ENCODE data around the gene AHNAK2.
A peak's percentile ranks its signal among the peaks of the same experiment; 100 is the strongest.

The AHNAK2 gene

DNA sequence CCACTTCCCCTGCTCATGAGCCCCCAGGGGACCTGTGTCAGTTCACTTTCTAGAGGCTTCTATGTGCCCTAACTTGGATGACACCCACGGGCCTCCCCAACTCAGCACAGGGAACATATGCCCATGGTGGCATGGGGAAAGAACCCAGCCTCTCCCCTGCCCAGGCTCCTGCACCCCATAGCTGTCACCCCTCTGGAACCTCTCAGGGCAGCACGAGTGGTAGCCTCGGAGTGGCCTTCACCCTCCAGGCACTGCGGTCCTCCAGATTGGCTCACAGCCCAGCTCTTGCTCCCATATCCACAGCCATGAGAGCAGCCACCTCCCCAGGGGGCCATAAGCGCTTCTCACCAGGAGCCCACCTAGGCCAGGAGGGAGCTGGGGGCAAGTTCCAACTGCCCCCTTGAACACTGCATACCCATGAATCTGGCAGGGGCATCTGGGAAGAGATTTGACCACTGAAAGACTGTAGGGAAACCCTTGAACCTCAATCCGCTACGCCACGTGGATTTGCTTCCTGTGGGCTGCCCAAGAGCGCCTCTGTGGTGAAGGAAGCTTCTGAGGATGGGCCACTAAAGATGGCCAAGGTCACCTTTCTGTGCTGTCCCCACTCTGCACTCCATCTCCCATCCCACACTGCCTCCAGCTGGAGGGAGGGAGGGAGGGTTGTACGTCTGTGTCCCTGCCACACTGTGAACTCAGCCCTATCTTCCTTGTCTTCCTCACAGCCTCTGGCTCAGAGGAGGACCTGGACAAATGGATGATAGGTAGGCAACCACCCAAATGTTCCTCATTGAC, 41.6 kb downstream of the AHNAK2 start:
- no peak for DNase-seq

DNA sequence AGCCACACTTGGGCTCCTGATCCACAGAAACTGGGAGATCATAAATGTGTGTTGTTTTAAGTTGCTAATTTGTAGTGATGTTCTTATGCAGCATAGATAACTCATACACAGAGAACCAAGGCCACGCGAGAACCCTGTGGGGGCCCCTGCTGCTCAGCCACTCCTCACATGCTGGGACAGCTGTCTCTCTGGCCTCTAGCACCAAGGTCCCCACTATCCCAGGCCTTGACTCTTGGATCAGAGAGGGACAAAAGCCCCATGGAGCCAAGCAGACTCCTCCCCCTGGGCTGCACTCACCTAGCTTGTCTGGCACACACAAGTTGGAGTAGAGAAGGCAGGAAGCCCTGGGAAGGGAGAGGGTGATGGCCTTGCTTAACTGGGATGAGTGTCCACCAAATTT, 42.2 kb downstream of the AHNAK2 start:
- DNase-seq: no peak

DNA sequence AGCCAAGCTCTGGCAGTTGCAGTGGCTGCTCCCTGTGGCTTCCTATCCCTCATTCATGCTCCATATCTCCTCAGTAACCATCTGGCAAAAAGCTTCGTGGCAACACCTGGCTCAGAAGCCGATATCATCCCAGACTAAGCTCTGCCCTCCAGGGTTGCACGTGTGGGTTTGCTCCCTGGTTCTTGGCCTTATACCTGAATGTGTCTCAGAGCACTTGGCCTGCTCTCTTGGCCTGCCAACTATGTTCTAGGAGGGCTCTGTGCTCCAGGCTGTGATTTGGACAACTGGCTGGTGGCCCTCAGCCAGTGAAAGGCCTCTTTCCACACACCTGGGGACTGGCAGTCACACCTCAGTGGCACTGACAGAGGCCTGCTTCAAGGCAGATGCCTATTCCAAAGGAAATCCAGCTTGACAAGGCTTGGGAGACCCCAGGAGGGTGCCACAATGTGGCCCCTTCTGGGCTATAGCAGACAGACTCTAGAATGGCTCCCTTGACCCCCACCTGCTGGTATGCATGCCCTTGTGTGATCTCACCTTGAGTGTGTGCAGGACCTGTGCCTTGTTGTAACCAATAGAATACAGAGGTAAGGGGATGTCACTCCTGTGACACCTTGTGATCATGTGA, 43.0 kb downstream of the AHNAK2 start:
- no peak for DNase-seq

- no peak for DNase-seq
These were observed 44.1 kb downstream of the AHNAK2 start for GRCh38 chr14:104933746-104934733.

GRCh38 chr14:104932676-104933631, 45.2 kb downstream of the AHNAK2 start:
- peak; percentile 55 for DNase-seq

DNA sequence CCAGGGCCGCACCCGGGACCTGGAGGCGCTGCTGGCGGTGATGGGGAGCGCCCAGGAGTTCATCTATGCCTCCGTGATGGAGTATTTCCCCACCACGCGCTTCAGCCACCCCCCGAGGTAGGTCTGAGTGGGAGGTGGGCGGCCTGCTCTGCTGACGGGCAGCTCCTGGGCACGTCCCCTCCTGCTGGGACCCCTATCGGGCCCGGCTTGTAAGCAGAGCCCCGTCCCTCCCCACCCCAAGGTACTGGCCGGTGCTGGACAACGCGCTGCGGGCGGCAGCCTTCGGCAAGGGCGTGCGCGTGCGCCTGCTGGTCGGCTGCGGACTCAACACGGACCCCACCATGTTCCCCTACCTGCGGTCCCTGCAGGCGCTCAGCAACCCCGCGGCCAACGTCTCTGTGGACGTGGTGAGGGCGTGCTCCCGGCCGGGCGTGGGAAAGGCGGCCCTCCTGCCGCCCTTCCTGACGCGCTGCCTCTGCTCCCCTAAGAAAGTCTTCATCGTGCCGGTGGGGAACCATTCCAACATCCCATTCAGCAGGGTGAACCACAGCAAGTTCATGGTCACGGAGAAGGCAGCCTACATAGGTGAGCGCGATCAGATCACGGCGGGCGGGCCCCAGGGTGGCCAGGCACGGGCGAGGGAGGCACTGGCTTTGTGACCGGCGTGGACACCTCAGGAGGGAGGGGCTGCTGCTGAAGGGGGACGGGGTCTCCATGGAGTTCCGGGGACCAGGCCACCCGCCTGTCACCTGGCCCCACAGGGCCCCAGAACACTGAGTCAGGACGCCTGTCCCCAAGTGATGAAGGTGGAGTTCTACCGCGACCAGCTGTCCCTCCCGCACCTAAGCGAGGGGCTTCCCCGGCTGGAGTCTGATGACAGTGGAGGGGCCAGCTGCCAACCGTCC, 46.2 kb downstream of the AHNAK2 start:
- no peak for DNase-seq

- no peak for DNase-seq
These were observed 46.8 kb downstream of the AHNAK2 start for GRCh38 chr14:104931304-104931770.

- DNase-seq: no peak
These were observed 47.5 kb downstream of the AHNAK2 start for GRCh38 chr14:104930526-104931303.

DNA sequence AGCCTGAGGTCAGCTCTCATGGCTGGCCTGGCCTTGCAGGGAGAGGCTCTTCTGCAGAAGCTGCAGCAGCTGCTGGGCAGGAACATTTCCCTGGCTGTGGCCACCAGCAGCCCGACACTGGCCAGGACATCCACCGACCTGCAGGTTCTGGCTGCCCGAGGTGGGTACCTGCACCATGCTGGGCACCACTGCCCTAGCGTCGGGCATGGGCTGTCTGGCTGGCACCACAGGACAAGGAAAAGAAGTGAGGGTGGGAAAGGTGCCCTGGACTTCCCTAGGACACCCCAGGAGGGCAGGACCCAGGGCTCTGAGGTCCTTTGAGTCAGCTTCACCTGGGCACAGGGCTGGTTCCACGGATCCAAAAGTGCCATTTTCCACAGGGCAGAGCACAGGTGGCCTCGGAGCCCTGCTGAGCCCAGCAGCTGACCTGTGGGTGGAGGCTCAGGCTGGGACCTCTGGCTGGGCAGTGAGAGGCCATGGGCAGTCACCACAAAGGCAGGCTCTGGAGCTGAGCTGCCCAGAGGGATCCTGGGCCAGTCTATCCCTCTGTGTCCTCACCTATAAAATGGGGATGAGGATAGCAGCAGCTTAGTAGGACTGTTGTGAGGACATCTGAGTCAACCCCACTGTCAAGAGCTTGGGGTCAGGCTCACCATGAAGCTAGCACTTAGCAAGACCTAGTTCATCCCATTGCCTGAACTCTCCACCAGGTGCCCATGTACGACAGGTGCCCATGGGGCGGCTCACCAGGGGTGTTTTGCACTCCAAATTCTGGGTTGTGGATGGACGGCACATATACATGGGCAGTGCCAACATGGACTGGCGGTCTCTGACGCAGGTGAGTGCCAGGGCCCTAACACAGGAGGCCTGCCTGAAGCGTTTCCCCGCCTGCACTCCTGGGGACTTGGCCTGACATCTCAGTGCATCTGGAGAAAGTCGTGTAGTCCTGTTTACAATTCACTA, 48.6 kb downstream of the AHNAK2 start:
- DNase-seq: no peak

DNA sequence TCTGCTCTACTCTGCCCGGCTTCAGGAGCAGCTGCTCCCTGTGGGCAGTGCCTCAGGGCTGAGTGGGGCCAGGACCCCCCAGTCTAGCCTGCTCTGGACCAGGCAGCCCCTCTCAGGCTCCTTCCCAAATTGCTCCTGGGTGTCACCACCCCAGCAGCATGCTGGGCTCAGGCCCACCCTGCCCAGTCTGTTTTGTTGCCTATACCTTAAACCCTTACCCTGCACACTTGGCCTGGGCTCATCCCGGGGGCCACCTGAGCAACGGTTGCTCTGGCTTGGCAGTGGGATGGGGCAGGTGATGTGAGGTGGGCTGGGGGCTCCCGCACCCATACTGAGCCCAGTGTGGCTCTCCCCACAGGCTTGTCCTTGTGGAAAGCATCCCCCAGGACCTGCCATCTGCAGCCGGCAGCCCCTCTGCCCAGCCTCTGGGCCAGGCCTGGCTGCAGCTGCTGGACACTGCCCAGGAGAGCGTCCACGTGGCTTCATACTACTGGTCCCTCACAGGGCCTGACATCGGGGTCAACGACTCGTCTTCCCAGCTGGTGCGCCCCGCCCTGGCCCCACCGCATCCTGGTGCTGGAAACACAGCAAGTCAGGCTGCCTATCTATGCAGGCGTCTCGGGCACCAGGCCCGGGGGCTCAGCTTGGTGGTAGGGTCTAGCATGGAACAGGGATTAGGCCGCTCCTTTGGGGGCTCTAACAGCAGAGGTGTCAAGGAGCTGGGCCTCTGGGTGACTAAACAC, 49.6 kb downstream of the AHNAK2 start:
- no peak for DNase-seq

- DNase-seq: no peak
These were observed 50.3 kb downstream of the AHNAK2 start for GRCh38 chr14:104927901-104928300.

DNA sequence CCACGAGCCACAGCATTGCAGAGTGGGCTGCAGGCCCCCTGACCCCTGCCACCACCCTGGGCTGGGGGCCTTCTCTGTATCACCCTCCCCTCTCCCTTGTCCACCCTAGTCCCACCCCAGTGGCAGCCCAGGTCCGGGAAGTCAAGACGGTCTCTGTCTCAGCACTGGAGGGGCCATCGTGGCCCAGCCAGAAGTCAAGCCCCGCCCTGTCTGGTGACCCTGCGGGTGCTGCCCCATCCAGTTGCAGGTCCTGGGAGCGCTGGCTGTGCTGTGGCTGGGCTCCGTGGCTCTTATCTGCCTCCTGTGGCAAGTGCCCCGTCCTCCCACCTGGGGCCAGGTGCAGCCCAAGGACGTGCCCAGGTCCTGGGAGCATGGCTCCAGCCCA, 50.8 kb downstream of the AHNAK2 start:
- no peak for DNase-seq

- DNase-seq: no peak
These were observed 51.3 kb downstream of the AHNAK2 start for GRCh38 chr14:104926619-104927431.

- DNase-seq: no peak
These were observed 52.1 kb downstream of the AHNAK2 start for GRCh38 chr14:104925855-104926609.

GRCh38 chr14:104925214-104925854, 52.8 kb downstream of the AHNAK2 start:
- DNase-seq: no peak
